HepG2 (cell line): ENCODE measurements around the gene GNA12. TPM values are rescaled to one million over a fixed set of nuclear protein-coding genes. Genes with fewer than 3 reads are reported as not detected.

Experiments used
- CCDC6 ChIP-seq: sonication (generic); formaldehyde crosslinking; IDR thresholded peaks from 2 replicates; pipeline ENCODE4 v1.8.1; 2022; ENCODE audit warnings: mild to moderate bottlenecking, missing genetic modification reagents, moderate library complexity
- KIAA2018 ChIP-seq: sonication (generic); formaldehyde crosslinking; IDR thresholded peaks from 2 replicates; pipeline ENCODE4 v1.5.0; 2020; ENCODE audit warnings: mild to moderate bottlenecking, missing genetic modification reagents, borderline replicate concordance
- KLF15 ChIP-seq: sonication (generic); formaldehyde crosslinking; IDR thresholded peaks from 2 replicates; pipeline ENCODE4 v1.8.1; 2023; ENCODE audit warnings: borderline replicate concordance, mild to moderate bottlenecking, inconsistent platforms, missing genetic modification reagents, mixed read lengths
- MLX ChIP-seq: IDR thresholded peaks from 2 replicates; pipeline ENCODE4 v1.6.1; 2016
- STAG1 ChIP-seq: sonication (generic); formaldehyde crosslinking; IDR thresholded peaks from 2 replicates; pipeline ENCODE4 v1.4.0; 2020; ENCODE audit warnings: missing genetic modification reagents
- SYNCRIP ChIP-seq: fragments of 200-400 bp; formaldehyde crosslinking; IDR thresholded peaks from 2 replicates; pipeline ENCODE4 v1.6.1; 2018; ENCODE audit warnings: mild to moderate bottlenecking, low read depth, low read length; ENCODE audit not compliant: insufficient read depth
- ZNF121 ChIP-seq: sonication (generic); formaldehyde crosslinking; IDR thresholded peaks from 2 replicates; pipeline ENCODE4 v1.5.0; 2020; ENCODE audit warnings: mild to moderate bottlenecking, missing genetic modification reagents
- ZNF549 ChIP-seq: sonication (generic); formaldehyde crosslinking; IDR thresholded peaks from 2 replicates; pipeline ENCODE4 v1.5.0; 2020; ENCODE audit warnings: missing genetic modification reagents
- polyA plus RNA-seq, 8 experiments: library from polyadenylated mRNA; depleted of rRNA in 3 of 8; stranded (reverse) in 7 of 8; unstranded in 1 of 8; fragments of >200 nt; fragmentation: Illumina TruSeq in 4 of 8; extraction: Trizol in 4 of 8; gene quantifications; 2 replicates each; pipeline versions ENCODE4 v1.2.1 to v1.2.3, GENCODE V29; 2011 to 2016; ENCODE audit warnings: low read depth in 4 of 8, missing spikeins in 1 of 8, mixed read lengths in 1 of 8; ENCODE audit not compliant: insufficient read depth in 1 of 8
- total RNA-seq, 5 experiments: library from RNA; depleted of rRNA; stranded (reverse); fragments of >200 nt; fragmentation: Illumina TruSeq; extraction: Trizol; gene quantifications; 2 replicates each; pipeline ENCODE4 v1.2.3, GENCODE V29; 2016; ENCODE audit warnings: low read depth in 1 of 5

Gene GNA12
- total and polyA plus RNA-seq, 2 of the 13 experiments (the other 11 are each of a cell fraction or from before 2014, with no cell fraction given) = 16.2 to 50.9 TPM

GRCh38 chr7:2838873-2839578 is 5.1 kb downstream of the GNA12 start (continued):
- no peak for TF ChIP-seq KIAA2018 (CRISPR knock-in tag)
- no peak for TF ChIP-seq CCDC6 (CRISPR knock-in tag)
- TF ChIP-seq ZNF549 (CRISPR knock-in tag) = no peak
- no peak for TF ChIP-seq STAG1 (CRISPR knock-in tag)
- peak; percentile 77 for TF ChIP-seq ZNF121 (CRISPR knock-in tag)
- TF ChIP-seq SYNCRIP = no peak
- no peak for TF ChIP-seq MLX
- TF ChIP-seq KLF15 (CRISPR knock-in tag) = no peak
